A549 treated with RU486 at 1 μM for 4 hours (cell line): ENCODE measurements around the gene CIT. TPM values are rescaled to one million over a fixed set of nuclear protein-coding genes. Genes with fewer than 3 reads are reported as not detected.

Source experiments
- total RNA-seq: library from RNA; stranded (reverse); fragments of 200-300 nt; extraction: Qiagen RNA extraction; gene quantifications from 5 replicates; pipeline ENCODE4 v1.2.3, GENCODE V29; 2022; ENCODE audit warnings: low read depth

The CIT gene
- total RNA-seq, result 8.5 to 13.5 TPM (median 12.2 TPM) in 5 replicates

GRCh38 chr12:119876761-119877638, at the start of gene CIT:
Gene CIT (minus strand): TSS chr12:119877320. CDS start chr12:119876168, 1,152 bp downstream.

GRCh38 chr12:119667577-119668323, 209.4 kb downstream of the CIT start, which contains the start of gene PRKAB1:
Gene PRKAB1 (plus strand): TSS chr12:119668133. CDS start chr12:119668245, 112 bp downstream.

Other genes starting within 250 kb of the CIT start
- gene PRKAB1, start 209.2 kb downstream of the CIT start, total RNA-seq, result 33.1 to 35.6 TPM (median 33.9 TPM) in 5 replicates
- 2.3 to 4.5 TPM (median 4.1 TPM) in 5 replicates for gene BICDL1, start 111.9 kb upstream of the CIT start, total RNA-seq
- 59.8 to 77.1 TPM (median 73.2 TPM) in 5 replicates for gene RAB35, start 239.4 kb upstream of the CIT start, total RNA-seq